H9 (cell line): ENCODE results near the gene PIP4K2A. TPM values are rescaled to one million over a fixed set of nuclear protein-coding genes. Genes with fewer than 3 reads are reported as not detected.

ENCODE experiments used
- DNase-seq: peaks from one replicate; pipeline ENCODE4 v3.0.0-alpha.2; 2017
- H2AFZ ChIP-seq: one replicate; pipeline ENCODE4 v1.6.1; 2013; ENCODE audit warnings: mild to moderate bottlenecking, low read length, control low read depth, moderate library complexity
- H2AK5ac ChIP-seq: 2 replicates; pipeline ENCODE4 v1.6.1; 2013; ENCODE audit warnings: low read length, control low read depth, mixed read lengths; ENCODE audit not compliant: insufficient read length
- H2BK120ac ChIP-seq: one replicate; pipeline ENCODE4 v1.6.1; 2013; ENCODE audit warnings: low read depth, mild to moderate bottlenecking, low read length, control low read depth, inconsistent platforms; ENCODE audit not compliant: poor library complexity, severe bottlenecking
- H2BK12ac ChIP-seq: 2 replicates; pipeline ENCODE4 v1.6.1; 2013; ENCODE audit warnings: low read length, control low read depth, mixed read lengths, low read depth; ENCODE audit not compliant: insufficient read length
- H2BK15ac ChIP-seq: 2 replicates; pipeline ENCODE4 v1.6.1; 2013; ENCODE audit warnings: low read depth, low read length, control low read depth
- H2BK20ac ChIP-seq: one replicate; pipeline ENCODE4 v1.6.1; 2013; ENCODE audit warnings: low read depth, mild to moderate bottlenecking, low read length, control low read depth, inconsistent platforms; ENCODE audit not compliant: poor library complexity, severe bottlenecking
- H2BK5ac ChIP-seq: 2 replicates; pipeline ENCODE4 v1.6.1; 2013; ENCODE audit warnings: low read length, control low read depth, mixed read lengths; ENCODE audit not compliant: insufficient read length
- H3K14ac ChIP-seq: 2 replicates; pipeline ENCODE4 v1.6.1; 2013; ENCODE audit warnings: low read length, control low read depth; ENCODE audit not compliant: insufficient read depth
- H3K18ac ChIP-seq: 2 replicates; pipeline ENCODE4 v1.6.1; 2013; ENCODE audit warnings: low read depth, mild to moderate bottlenecking, mixed read lengths, low read length, control low read depth; ENCODE audit not compliant: insufficient read length
- H3K23ac ChIP-seq: 2 replicates; pipeline ENCODE4 v1.6.1; 2013; ENCODE audit warnings: low read length, control low read depth, mixed read lengths, low read depth; ENCODE audit not compliant: insufficient read length
- H3K23me2 ChIP-seq: 2 replicates; pipeline ENCODE4 v1.6.1; 2013; ENCODE audit warnings: low read depth, mild to moderate bottlenecking, mixed read lengths, low read length, control low read depth; ENCODE audit not compliant: insufficient read length, poor library complexity, severe bottlenecking
- H3K27ac ChIP-seq: 2 replicates; pipeline ENCODE4 v1.5.1; 2013; ENCODE audit warnings: low read length, control low read depth, mixed read lengths, low read depth; ENCODE audit not compliant: insufficient read length
- H3K27me3 ChIP-seq: 2 replicates; pipeline ENCODE4 v1.6.1; 2013; ENCODE audit warnings: low read length, control low read depth, inconsistent platforms; ENCODE audit not compliant: insufficient read depth
- H3K4ac ChIP-seq: 2 replicates; pipeline ENCODE4 v1.6.1; 2013; ENCODE audit warnings: low read depth, mild to moderate bottlenecking, control low read depth, inconsistent platforms, low read length, moderate library complexity
- H3K4me1 ChIP-seq: 2 replicates; pipeline ENCODE4 v1.6.1; 2013; ENCODE audit warnings: low read length, control low read depth, inconsistent platforms; ENCODE audit not compliant: insufficient read depth
- H3K4me2 ChIP-seq: 2 replicates; pipeline ENCODE4 v1.6.1; 2013; ENCODE audit warnings: low read length, control low read depth, mixed read lengths; ENCODE audit not compliant: insufficient read length, insufficient read depth
- H3K56ac ChIP-seq: 2 replicates; pipeline ENCODE4 v1.6.1; 2013; ENCODE audit warnings: low read depth, mild to moderate bottlenecking, mixed read lengths, low read length, control low read depth; ENCODE audit not compliant: insufficient read length
- H3K79me1 ChIP-seq: 2 replicates; pipeline ENCODE4 v1.6.1; 2013; ENCODE audit warnings: low read depth, mild to moderate bottlenecking, moderate library complexity, low read length, control low read depth, inconsistent platforms; ENCODE audit not compliant: insufficient read depth, poor library complexity, severe bottlenecking
- H3K79me2 ChIP-seq: 2 replicates; pipeline ENCODE4 v1.6.1; 2013; ENCODE audit warnings: low read length, control low read depth, inconsistent platforms; ENCODE audit not compliant: insufficient read depth
- H3K9ac ChIP-seq: 2 replicates; pipeline ENCODE4 v1.6.1; 2013; ENCODE audit warnings: low read length, control low read depth, mixed read lengths; ENCODE audit not compliant: insufficient read length; ENCODE audit errors: extremely low read depth
- H3K9me3 ChIP-seq: one replicate; pipeline ENCODE4 v1.6.1; 2013; ENCODE audit warnings: low read depth, low read length, inconsistent platforms; ENCODE audit not compliant: control insufficient read depth
- H3T11ph ChIP-seq: one replicate; pipeline ENCODE4 v1.6.1; 2013; ENCODE audit warnings: mild to moderate bottlenecking, low read length, control low read depth, inconsistent platforms
- H4K20me1 ChIP-seq: one replicate; pipeline ENCODE4 v1.6.1; 2013; ENCODE audit not compliant: control insufficient read depth, insufficient read length, insufficient read depth
- H4K5ac ChIP-seq: 2 replicates; pipeline ENCODE4 v1.6.1; 2013; ENCODE audit warnings: low read depth, mild to moderate bottlenecking, mixed read lengths, low read length, control low read depth; ENCODE audit not compliant: insufficient read length
- H4K8ac ChIP-seq: replicated peaks from 2 replicates; pipeline ENCODE4 v1.6.1; 2013; ENCODE audit warnings: low read length, control low read depth, mixed read lengths, low read depth; ENCODE audit not compliant: insufficient read length
- H4K91ac ChIP-seq: 2 replicates; pipeline ENCODE4 v1.6.1; 2013; ENCODE audit warnings: low read depth, mild to moderate bottlenecking, moderate library complexity, mixed read lengths, low read length, control low read depth; ENCODE audit not compliant: insufficient read length
- H3K27ac Mint-ChIP-seq, 3 experiments: 2 replicates in 2 of 3; 3 replicates in 1 of 3; pipeline ENCODE4 v1.8.0; 2020 to 2021; ENCODE audit warnings: mixed read lengths in 3 of 3, mild to moderate bottlenecking in 1 of 3, moderate library complexity in 1 of 3
- H3K27me3 Mint-ChIP-seq: 2 replicates; pipeline ENCODE4 v1.8.0; 2021; ENCODE audit warnings: low read depth, mild to moderate bottlenecking, moderate library complexity, mixed read lengths
- H3K36me3 Mint-ChIP-seq, 3 experiments: 2 replicates in 2 of 3; 3 replicates in 1 of 3; pipeline ENCODE4 v1.8.0; 2020 to 2021; ENCODE audit warnings: low read depth in 3 of 3, mixed read lengths in 3 of 3; ENCODE audit not compliant: insufficient read depth in 1 of 3
- H3K4me1 Mint-ChIP-seq, 2 experiments: 2 replicates each; pipeline ENCODE4 v1.8.0; 2020; ENCODE audit warnings: mixed read lengths in 2 of 2
- H3K4me3 Mint-ChIP-seq, 2 experiments: 2 replicates in 1 of 2; 3 replicates in 1 of 2; pipeline ENCODE4 v1.8.0; 2020 to 2021; ENCODE audit warnings: mild to moderate bottlenecking in 2 of 2, mixed read lengths in 2 of 2, moderate library complexity in 1 of 2
- H3K9me3 Mint-ChIP-seq, 2 experiments: 2 replicates in 1 of 2; 3 replicates in 1 of 2; pipeline ENCODE4 v1.8.0; 2020; ENCODE audit warnings: mild to moderate bottlenecking in 2 of 2, mixed read lengths in 2 of 2, moderate library complexity in 1 of 2
- CTCF ChIP-seq: fragments of 200-600 bp; sonication (generic); conservative IDR thresholded peaks from 3 replicates; pipeline ENCODE4 v1.8.0; 2021; ENCODE audit warnings: antibody characterized with exemption, mild to moderate bottlenecking
- WGBS: extraction: QIAGEN DNeasy Blood & Tissue Kit; methylation state at CpG from one replicate; pipeline ENCODE4 v1.1.7; 2013; ENCODE audit warnings: missing lambda C conversion rate, low lambda C conversion rate, mixed read lengths; ENCODE audit not compliant: insufficient read length; ENCODE audit errors: extremely low coverage; 5-methylcytosine and 5-hydroxymethylcytosine counted together
- total RNA-seq: library from RNA; stranded (reverse); gene quantifications from 2 replicates; pipeline ENCODE4 v1.2.1, GENCODE V29; 2021

PIP4K2A gene
- total RNA-seq, 1 experiment from 2014 or later, result 33.6 TPM

- Histone ChIP-seq H2BK15ac (no peak overlapping the region), H3K4me2 (peak overlapping the region; percentile 8), H2AFZ (no peak overlapping the region), H3K4ac (no peak overlapping the region), H2BK120ac (no peak overlapping the region), H3K27me3 (no peaks in the 10 kb centered on the region), H4K8ac (no peak overlapping the region), H3K79me2 (peaks cover 19% of the 10 kb centered on the region; the same call in 1 of the 2 replicates), H3K9me3 (peaks cover 21% of the 10 kb centered on the region), H3K56ac (no peak overlapping the region), H3K9ac (no peak overlapping the region), H4K5ac (no peak overlapping the region), H2BK12ac (no peak overlapping the region), H2AK5ac (no peak overlapping the region), H3K23me2 (no peaks in the 10 kb centered on the region), H4K91ac (no peak overlapping the region), H2BK20ac (no peak overlapping the region), H3K79me1 (peaks cover 8% of the 10 kb centered on the region), H3K14ac (no peak overlapping the region), H3K23ac (no peak overlapping the region), H3K27ac (no peak overlapping the region), H3K4me1 (peaks cover 6% of the 10 kb centered on the region), H3T11ph (no peak overlapping the region), H4K20me1 (no peaks in the 10 kb centered on the region), H2BK5ac (no peak overlapping the region), H3K18ac (no peak overlapping the region)
- Mint-ChIP-seq H3K9me3 (peaks cover 25 to 40% of the 10 kb centered on the region in 2 experiments), H3K27me3 (no peaks in the 10 kb centered on the region), H3K4me1 (peaks cover 41 to 50% of the 10 kb centered on the region in 2 experiments), H3K27ac (peak overlapping the region; percentile 71 to 95 (median 81)), H3K36me3 (peaks cover 18 to 44% (median 31%) of the 10 kb centered on the region in 3 experiments), H3K4me3 (peak overlapping the region in 1 of 2 experiments; percentile 45; a peak in 3 of 5 replicates)
- peak; percentile 55 for DNase-seq
- WGBS, result no CpG with 5 or more reads among the region's 9 CpGs
- TF ChIP-seq CTCF, result no peak
Observed at GRCh38 chr10:22690614-22691431, 23.6 kb downstream of the PIP4K2A start.
